Endothelial cell (in vitro differentiated cells): ENCODE results near the gene IMPDH2. TPM values are rescaled to one million over a fixed set of nuclear protein-coding genes. Genes with fewer than 3 reads are reported as not detected.

Source experiments
- DNase-seq: peaks from one replicate; pipeline ENCODE4 v3.0.0; 2021; ENCODE audit warnings: low spot score
- H3K27ac Mint-ChIP-seq: one replicate; pipeline ENCODE4 v1.8.0; 2021; ENCODE audit warnings: mixed read lengths, inconsistent platforms; ENCODE audit not compliant: unreplicated experiment
- H3K27me3 Mint-ChIP-seq: one replicate; pipeline ENCODE4 v1.8.0; 2021; ENCODE audit warnings: mild to moderate bottlenecking, moderate library complexity, mixed read lengths, inconsistent platforms; ENCODE audit not compliant: unreplicated experiment
- H3K36me3 Mint-ChIP-seq: one replicate; pipeline ENCODE4 v1.8.0; 2021; ENCODE audit warnings: mild to moderate bottlenecking, low read depth, mixed read lengths, inconsistent platforms; ENCODE audit not compliant: unreplicated experiment
- H3K4me1 Mint-ChIP-seq: one replicate; pipeline ENCODE4 v1.8.0; 2021; ENCODE audit warnings: mild to moderate bottlenecking, mixed read lengths, inconsistent platforms; ENCODE audit not compliant: unreplicated experiment
- H3K4me3 Mint-ChIP-seq: one replicate; pipeline ENCODE4 v1.8.0; 2021; ENCODE audit warnings: mild to moderate bottlenecking, mixed read lengths, inconsistent platforms; ENCODE audit not compliant: unreplicated experiment
- H3K9me3 Mint-ChIP-seq: one replicate; pipeline ENCODE4 v1.8.0; 2021; ENCODE audit warnings: mixed read lengths, inconsistent platforms; ENCODE audit not compliant: unreplicated experiment
- total RNA-seq: library from RNA; stranded (reverse); fragmentation: NEBNext Ultra II Directional; extraction: Animal tissue kit (Norgen Biotek cat#: 25700); gene quantifications from one replicate; pipeline ENCODE4 v1.2.1, GENCODE V29; 2021; ENCODE audit not compliant: unreplicated experiment
- TF ChIP-seq, protein P1 (sequence below): fragments of 200-600 bp; sonication (generic); IDR thresholded peaks from one replicate; pipeline ENCODE4 v1.5.0; 2021; ENCODE audit warnings: antibody characterized with exemption; ENCODE audit not compliant: unreplicated experiment

Gene IMPDH2
- total RNA-seq, 1 donor from 2014 or later = 111 TPM

DNA sequence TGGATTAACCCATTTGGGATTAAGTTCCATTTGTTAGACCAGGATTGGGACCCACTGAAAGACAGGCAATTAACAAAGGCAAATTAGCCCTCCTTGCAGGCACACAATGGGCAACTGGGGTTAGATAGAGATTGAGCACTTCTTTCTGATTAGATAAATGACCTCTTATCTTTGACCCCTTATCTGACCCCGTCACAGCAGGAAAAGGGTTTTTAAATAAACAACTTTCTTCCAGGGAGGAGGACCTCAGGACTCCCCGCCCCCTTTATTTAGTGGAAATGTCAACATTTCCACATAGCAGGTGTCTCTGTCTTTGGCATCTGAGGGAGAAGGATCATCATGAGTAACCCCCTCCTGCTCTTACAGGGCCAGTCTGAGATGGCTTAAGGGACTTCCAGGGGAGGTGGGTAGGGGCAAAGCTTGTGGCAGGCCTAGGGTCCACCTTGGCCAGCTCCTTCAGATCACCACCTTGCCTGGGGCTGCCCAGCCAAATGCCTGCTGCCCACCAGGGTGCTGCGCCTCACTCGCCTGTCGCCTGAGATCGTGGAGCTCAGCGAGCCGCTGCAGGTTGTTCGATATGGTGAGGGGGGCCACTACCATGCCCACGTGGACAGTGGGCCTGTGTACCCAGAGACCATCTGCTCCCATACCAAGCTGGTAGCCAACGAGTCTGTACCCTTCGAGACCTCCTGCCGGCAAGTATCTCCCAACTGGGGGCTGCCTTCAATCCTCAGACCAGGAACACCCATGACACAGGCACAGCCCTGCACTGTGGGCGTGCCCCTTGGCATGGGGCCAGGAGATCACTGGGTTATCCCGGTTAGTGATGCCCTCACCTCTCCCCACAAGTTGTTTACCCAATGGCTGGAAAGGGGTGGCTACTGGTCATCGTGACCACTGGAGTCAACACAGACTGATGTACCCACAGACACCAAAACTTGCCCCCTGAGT is 24.6 kb downstream of the IMPDH2 start:
- Mint-ChIP-seq H3K9me3 (no peaks in the 10 kb centered on the region), H3K4me1 (peaks cover 15% of the 10 kb centered on the region), H3K27me3 (peaks cover 8% of the 10 kb centered on the region), H3K27ac (no peak overlapping the region), H3K4me3 (no peak overlapping the region), H3K36me3 (peaks cover 7% of the 10 kb centered on the region)
- no peak for DNase-seq
- TF ChIP-seq, protein P1, sequence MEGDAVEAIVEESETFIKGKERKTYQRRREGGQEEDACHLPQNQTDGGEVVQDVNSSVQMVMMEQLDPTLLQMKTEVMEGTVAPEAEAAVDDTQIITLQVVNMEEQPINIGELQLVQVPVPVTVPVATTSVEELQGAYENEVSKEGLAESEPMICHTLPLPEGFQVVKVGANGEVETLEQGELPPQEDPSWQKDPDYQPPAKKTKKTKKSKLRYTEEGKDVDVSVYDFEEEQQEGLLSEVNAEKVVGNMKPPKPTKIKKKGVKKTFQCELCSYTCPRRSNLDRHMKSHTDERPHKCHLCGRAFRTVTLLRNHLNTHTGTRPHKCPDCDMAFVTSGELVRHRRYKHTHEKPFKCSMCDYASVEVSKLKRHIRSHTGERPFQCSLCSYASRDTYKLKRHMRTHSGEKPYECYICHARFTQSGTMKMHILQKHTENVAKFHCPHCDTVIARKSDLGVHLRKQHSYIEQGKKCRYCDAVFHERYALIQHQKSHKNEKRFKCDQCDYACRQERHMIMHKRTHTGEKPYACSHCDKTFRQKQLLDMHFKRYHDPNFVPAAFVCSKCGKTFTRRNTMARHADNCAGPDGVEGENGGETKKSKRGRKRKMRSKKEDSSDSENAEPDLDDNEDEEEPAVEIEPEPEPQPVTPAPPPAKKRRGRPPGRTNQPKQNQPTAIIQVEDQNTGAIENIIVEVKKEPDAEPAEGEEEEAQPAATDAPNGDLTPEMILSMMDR = no peak

DNA sequence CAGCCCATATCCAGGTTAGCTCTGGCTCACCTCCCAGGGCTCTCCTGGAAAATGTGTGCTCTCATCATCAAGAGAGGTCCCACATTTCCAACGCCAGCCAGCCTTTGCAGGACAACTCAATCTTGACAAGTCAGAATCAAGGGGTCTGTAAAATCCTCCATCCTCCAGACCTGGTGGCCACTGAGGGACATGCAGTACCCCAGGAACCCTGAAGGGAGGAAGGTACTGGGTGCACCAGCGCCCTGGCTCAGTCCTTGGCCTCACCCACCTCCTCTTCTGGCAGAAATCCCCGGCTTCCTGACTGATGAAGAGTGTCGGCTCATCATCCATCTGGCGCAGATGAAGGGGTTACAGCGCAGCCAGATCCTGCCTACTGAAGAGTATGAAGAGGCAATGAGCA is 28.0 kb downstream of the IMPDH2 start:
- Mint-ChIP-seq H3K9me3 (no peaks in the 10 kb centered on the region), H3K27me3 (peaks cover 2% of the 10 kb centered on the region), H3K36me3 (peaks cover 7% of the 10 kb centered on the region), H3K27ac (no peak overlapping the region), H3K4me1 (no peaks in the 10 kb centered on the region), H3K4me3 (no peak overlapping the region)
- TF ChIP-seq, protein P1 = no peak
- no peak for DNase-seq

DNA sequence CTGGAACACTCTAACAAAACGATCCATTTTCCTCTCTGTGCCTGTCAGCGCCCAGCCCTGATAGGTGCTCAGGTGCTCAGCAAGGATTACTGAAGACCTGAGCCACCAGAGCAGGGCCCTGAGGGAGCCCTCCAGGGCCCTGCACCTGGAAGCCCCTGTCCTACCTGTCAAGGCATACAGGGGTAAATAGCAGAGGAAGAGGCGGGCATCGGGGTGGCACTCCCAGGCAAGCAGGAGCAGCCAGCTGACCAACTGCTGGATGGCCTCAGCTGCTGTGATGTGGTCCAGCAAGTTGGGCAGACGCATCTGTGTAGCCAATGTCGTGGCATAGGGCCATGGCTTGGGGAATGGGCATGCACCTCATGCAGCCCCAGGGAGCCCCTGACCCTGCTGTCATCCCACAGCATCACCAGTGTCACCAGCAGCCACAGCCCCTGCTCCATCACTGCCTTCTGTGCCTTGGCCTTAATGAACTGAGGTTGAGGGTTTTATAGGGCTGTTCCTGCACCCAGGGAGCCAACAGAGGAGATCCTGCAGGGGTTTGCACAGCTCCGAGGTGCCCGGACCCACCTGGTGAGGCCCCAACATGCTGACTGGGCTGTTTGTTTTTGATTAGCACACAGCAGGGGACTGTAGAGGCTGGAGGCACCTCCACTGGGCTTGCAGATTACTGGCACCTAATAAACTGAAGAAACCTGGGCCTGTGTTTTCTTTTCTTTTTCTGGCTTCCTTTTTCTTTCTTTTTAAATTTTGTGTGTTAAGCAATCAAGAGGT is 29.9 kb downstream of the IMPDH2 start:
- H3K9me3 Mint-ChIP-seq = no peaks in the 10 kb centered on the region
- H3K27ac Mint-ChIP-seq = no peak overlapping the region
- H3K4me3 Mint-ChIP-seq = no peak overlapping the region
- TF ChIP-seq, protein P1 = no peak
- H3K4me1 Mint-ChIP-seq = no peaks in the 10 kb centered on the region
- peaks cover 12% of the 10 kb centered on the region for H3K36me3 Mint-ChIP-seq
- no peak for DNase-seq
- H3K27me3 Mint-ChIP-seq = peaks cover 2% of the 10 kb centered on the region

DNA sequence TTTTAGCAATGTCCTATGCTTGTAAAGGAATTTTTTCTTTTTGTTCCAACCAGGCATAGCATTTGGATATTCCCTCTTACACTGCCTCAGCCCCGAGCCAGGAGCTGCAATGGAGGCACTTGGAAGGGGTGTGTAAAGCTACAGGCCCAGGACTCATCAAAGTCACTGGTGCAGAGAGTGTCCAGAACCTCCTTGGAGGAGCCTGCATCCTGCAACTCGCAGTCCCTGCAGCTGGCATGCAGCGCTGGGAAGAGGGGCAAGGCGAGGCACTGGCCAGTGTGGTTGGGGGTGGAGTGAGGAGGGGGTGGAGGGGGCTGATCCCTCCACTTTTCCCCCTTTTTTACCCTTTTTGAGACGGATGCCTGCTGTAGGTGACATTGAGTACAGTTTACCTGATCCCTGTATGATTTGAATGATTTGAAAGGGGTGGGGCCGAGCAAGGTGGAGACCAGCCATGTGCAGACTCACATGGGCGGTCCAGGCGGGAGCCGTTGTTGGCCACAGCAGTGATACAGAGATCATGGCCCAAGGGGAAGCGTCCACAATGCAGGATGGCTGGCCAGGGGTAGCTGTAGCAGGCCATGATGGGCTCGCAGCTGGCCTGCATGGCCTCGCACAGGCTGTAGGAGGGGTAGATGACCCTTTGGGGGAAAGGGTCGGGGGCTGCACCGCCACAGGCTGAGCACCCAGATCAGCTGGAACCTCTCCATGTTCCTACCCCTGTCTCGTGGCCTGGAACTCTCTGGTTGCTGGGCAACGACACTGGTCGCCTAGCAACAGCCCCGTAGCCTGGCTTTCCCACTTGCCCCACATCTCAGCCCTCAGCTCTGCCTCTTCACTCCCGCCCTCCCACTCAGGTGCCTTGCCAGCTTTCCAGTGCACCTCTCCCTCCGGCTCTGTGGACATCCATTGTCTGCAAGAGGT is 31.2 kb downstream of the IMPDH2 start:
- H3K36me3 Mint-ChIP-seq = peaks cover 12% of the 10 kb centered on the region
- peaks cover 2% of the 10 kb centered on the region for H3K27me3 Mint-ChIP-seq
- no peak overlapping the region for H3K4me3 Mint-ChIP-seq
- no peak overlapping the region for H3K27ac Mint-ChIP-seq
- H3K9me3 Mint-ChIP-seq = no peaks in the 10 kb centered on the region
- H3K4me1 Mint-ChIP-seq = no peaks in the 10 kb centered on the region
- DNase-seq = no peak
- TF ChIP-seq, protein P1 = no peak
